ENCODE data around the gene GLRA3. TPM values are rescaled to one million over a fixed set of nuclear protein-coding genes. Genes with fewer than 3 reads are reported as not detected.

Gene GLRA3
- total and polyA plus RNA-seq, 2 of the 8 experiments (the other 6 are each of a cell fraction or from before 2014, with no cell fraction given): 0.02 TPM; not detected in 1

- no peaks in the 10 kb centered on the region for H3K79me1 ChIP-seq (ENCODE audit: low read depth, low read length)
- no peak overlapping the region for H3K56ac ChIP-seq (replicated peaks; ENCODE audit: insufficient read length, low read depth, low read length)
- no peak overlapping the region for H4K91ac ChIP-seq (replicated peaks; ENCODE audit: insufficient read length, low read length)
- no peak overlapping the region for H3K4me2 ChIP-seq (ENCODE audit: insufficient read depth in 1 of 2, low read depth in 2 of 2, low read length in 2 of 2)
- H4K8ac ChIP-seq (ENCODE audit: extremely low read depth, insufficient read depth, low read length): no peak overlapping the region
- no peak overlapping the region for H2BK12ac ChIP-seq (ENCODE audit: low read depth, low read length)
- no peaks in the 10 kb centered on the region for H3K79me2 ChIP-seq (ENCODE audit: control insufficient read depth in 1 of 2, insufficient read depth in 2 of 2, low read length in 2 of 2)
- no peak overlapping the region for H2BK5ac ChIP-seq (ENCODE audit: low read depth, low read length)
- WGBS, 2 experiments (ENCODE audit: extremely low coverage in 1 of 2, insufficient coverage in 1 of 2, insufficient read length in 1 of 2, insufficient replicate concordance in 2 of 2, low coverage in 1 of 2, low lambda C conversion rate in 2 of 2, missing lambda C conversion rate in 1 of 2): 85% methylated on average over 3 of the region's 3 CpGs; no CpG with 5 or more reads in 1 of the 2 experiments
- H3K14ac ChIP-seq (ENCODE audit: insufficient read length): no peak overlapping the region
- no peaks in the 10 kb centered on the region for H4K20me1 ChIP-seq (replicated peaks in 1 of 2; ENCODE audit: control insufficient read depth in 1 of 2, insufficient read depth in 2 of 2, low read length in 2 of 2)
- no peak for FAIRE-seq
- CTCF ChIA-PET (ENCODE audit: partially characterized antibody): interaction anchor here (0.6 to 2.4 kb wide), 2 partner anchors 15 to 165 kb away, joined by 3 to 8 read pairs; no protein-coding TSS in a partner anchor
- no peak overlapping the region for H3K27ac ChIP-seq (ENCODE audit: low read depth, low read length)
- H3K18ac ChIP-seq (ENCODE audit: extremely low read depth, low read length): no peak overlapping the region
- H4K5ac ChIP-seq (ENCODE audit: insufficient read length, low read depth, low read length): no peak overlapping the region
- H2BK15ac ChIP-seq (ENCODE audit: low read length): no peak overlapping the region
- DNase-seq (ENCODE audit: low read depth in 1 of 2, low spot score in 2 of 2): no peak
- H2AK5ac ChIP-seq (ENCODE audit: low read depth, low read length): no peak overlapping the region
- H3K4me3 ChIP-seq (ENCODE audit: extremely low read depth in 1 of 4, insufficient read depth in 2 of 4, low read depth in 3 of 4, low read length in 4 of 4): no peak overlapping the region
- H2BK20ac ChIP-seq (ENCODE audit: low read length): no peak overlapping the region
- POLR2A ChIA-PET (ENCODE audit: partially characterized antibody): no interaction called here
- H3K23ac ChIP-seq (ENCODE audit: insufficient read length): no peak overlapping the region
- no peaks in the 10 kb centered on the region for H3K4me1 ChIP-seq (replicated peaks in 1 of 4; ENCODE audit: control insufficient read depth in 3 of 4, insufficient read depth in 4 of 4, low read length in 3 of 4)
- H3K9me3 ChIP-seq (ENCODE audit: insufficient read depth in 2 of 2, low read depth in 1 of 2, low read length in 1 of 2): peaks cover 0 to 2% of the 10 kb centered on the region in 2 experiments; a peak in 2 of 4 replicates
- H3K36me3 ChIP-seq (ENCODE audit: control insufficient read depth in 2 of 4, insufficient read depth in 4 of 4, low read length in 3 of 4): no peaks in the 10 kb centered on the region
- no peak overlapping the region for H3K9ac ChIP-seq (replicated peaks in 1 of 4; ENCODE audit: extremely low read depth in 1 of 4, low read depth in 3 of 4, low read length in 3 of 4)
- H3K4ac ChIP-seq (replicated peaks; ENCODE audit: insufficient read length, low read depth, low read length): no peak overlapping the region
- no peak overlapping the region for H2AFZ ChIP-seq (ENCODE audit: low read length)
- no peaks in the 10 kb centered on the region for H3K27me3 ChIP-seq (replicated peaks in 1 of 4; ENCODE audit: control insufficient read depth in 3 of 4, extremely low read depth in 1 of 4, insufficient read depth in 3 of 4, low read length in 3 of 4)
- no peak overlapping the region for H2BK120ac ChIP-seq (replicated peaks; ENCODE audit: low read depth, low read length)
- H3K23me2 ChIP-seq (ENCODE audit: low read depth, low read length): no peaks in the 10 kb centered on the region
- no peak for TF ChIP-seq GTF2F1 (IDR thresholded peaks at IDR 0.05; ENCODE audit: borderline replicate concordance, low read depth, low read length)
- TF ChIP-seq TAF1 (IDR thresholded peaks at IDR 0.05; ENCODE audit: low read depth, low read length): no peak
Observed at GRCh38 chr4:174616661-174617060, 212.4 kb downstream of the GLRA3 start.

Data from H1 (cell line).